Activated T-cell treated with anti-CD3 and anti-CD28 coated beads, Interleukin-2, amount 50 U/mL, for 1 hour (primary cell): Measurements from ENCODE around the gene CAMK2D.
A peak's percentile ranks its signal among the peaks of the same experiment; 100 is the strongest.

Experiments
- DNase-seq: peaks from one replicate; pipeline ENCODE4 v3.0.0-alpha.2; 2020

The CAMK2D gene

GRCh38 chr4:113677325-113677724 lies 84.2 kb downstream of the CAMK2D start:
- DNase-seq: no peak

- DNase-seq: no peak
Observed at GRCh38 chr4:113675731-113676697, 85.5 kb downstream of the CAMK2D start.

GRCh38 chr4:113674733-113675132 lies 86.8 kb downstream of the CAMK2D start:
- DNase-seq: no peak

- no peak for DNase-seq
Observed at GRCh38 chr4:113674251-113674650, 87.3 kb downstream of the CAMK2D start.

GRCh38 chr4:113673450-113673849 lies 88.1 kb downstream of the CAMK2D start:
- peak; percentile 24 for DNase-seq

- DNase-seq: no peak
Observed at GRCh38 chr4:113666386-113667114, 95.0 kb downstream of the CAMK2D start.

- no peak for DNase-seq
Observed at GRCh38 chr4:113665036-113665435, 96.5 kb downstream of the CAMK2D start.

GRCh38 chr4:113662581-113662980 lies 99.0 kb downstream of the CAMK2D start:
- DNase-seq: no peak

GRCh38 chr4:113659127-113659526 lies 102.4 kb downstream of the CAMK2D start:
- no peak for DNase-seq

GRCh38 chr4:113657586-113658233 lies 103.8 kb downstream of the CAMK2D start:
- no peak for DNase-seq

GRCh38 chr4:113653871-113654270 lies 107.7 kb downstream of the CAMK2D start:
- no peak for DNase-seq

GRCh38 chr4:113646442-113646822 lies 115.1 kb downstream of the CAMK2D start:
- no peak for DNase-seq

- DNase-seq: no peak
Observed at GRCh38 chr4:113645771-113646441, 115.6 kb downstream of the CAMK2D start.

GRCh38 chr4:113645288-113645687 lies 116.2 kb downstream of the CAMK2D start:
- DNase-seq: no peak

GRCh38 chr4:113644398-113644797 lies 117.1 kb downstream of the CAMK2D start:
- no peak for DNase-seq

GRCh38 chr4:113643505-113643904 lies 118.0 kb downstream of the CAMK2D start:
- no peak for DNase-seq

GRCh38 chr4:113641025-113641431 lies 120.5 kb downstream of the CAMK2D start:
- DNase-seq: no peak

GRCh38 chr4:113639326-113639725 lies 122.2 kb downstream of the CAMK2D start:
- DNase-seq: no peak

GRCh38 chr4:113638562-113638832 lies 123.0 kb downstream of the CAMK2D start:
- no peak for DNase-seq

- DNase-seq: no peak
Observed at GRCh38 chr4:113637823-113638561, 123.5 kb downstream of the CAMK2D start.

- no peak for DNase-seq
Observed at GRCh38 chr4:113637363-113637762, 124.2 kb downstream of the CAMK2D start.

GRCh38 chr4:113636877-113637276 lies 124.7 kb downstream of the CAMK2D start:
- peak; percentile 27 for DNase-seq
